ENCODE data around the gene CLDN18. TPM values are rescaled to one million over a fixed set of nuclear protein-coding genes. Genes with fewer than 3 reads are reported as not detected.

CLDN18 gene
- total and polyA plus RNA-seq, 4 donors = 31.4 to 316 (median 116) TPM

GRCh38 chr3:138036572-138036971 is 26.6 kb downstream of the CLDN18 start:
- Histone ChIP-seq H3K4me3 (no peak overlapping the region), H3K9me3 (ENCODE audit: control insufficient read depth in 4 of 4, insufficient read depth in 3 of 4, low read length in 3 of 4) (no peaks in the 10 kb centered on the region), H3K9ac (ENCODE audit: insufficient read depth in 1 of 2, low read length in 2 of 2) (no peak overlapping the region), H3K4me1 (ENCODE audit: control insufficient read depth in 5 of 5, insufficient read depth in 5 of 5, low read length in 5 of 5) (no peaks in the 10 kb centered on the region), H3K27ac (ENCODE audit: low read depth in 1 of 2, low read length in 1 of 2) (no peak overlapping the region), H3K27me3 (ENCODE audit: control insufficient read depth in 3 of 3, insufficient read depth in 3 of 3, low read length in 2 of 3) (no peaks in the 10 kb centered on the region), H3K36me3 (ENCODE audit: control insufficient read depth in 4 of 4, insufficient read depth in 4 of 4, low read length in 4 of 4) (peaks cover 0 to 3% (median 0%) of the 10 kb centered on the region in 4 donors)
- 62 to 71% methylated on average over 3 of the region's 3 CpGs for WGBS, 2 donors
- DNase-seq (no peak), ATAC-seq (ENCODE audit: insufficient read depth, low FRiP score) (no peak)
- TF ChIP-seq, protein P1, sequence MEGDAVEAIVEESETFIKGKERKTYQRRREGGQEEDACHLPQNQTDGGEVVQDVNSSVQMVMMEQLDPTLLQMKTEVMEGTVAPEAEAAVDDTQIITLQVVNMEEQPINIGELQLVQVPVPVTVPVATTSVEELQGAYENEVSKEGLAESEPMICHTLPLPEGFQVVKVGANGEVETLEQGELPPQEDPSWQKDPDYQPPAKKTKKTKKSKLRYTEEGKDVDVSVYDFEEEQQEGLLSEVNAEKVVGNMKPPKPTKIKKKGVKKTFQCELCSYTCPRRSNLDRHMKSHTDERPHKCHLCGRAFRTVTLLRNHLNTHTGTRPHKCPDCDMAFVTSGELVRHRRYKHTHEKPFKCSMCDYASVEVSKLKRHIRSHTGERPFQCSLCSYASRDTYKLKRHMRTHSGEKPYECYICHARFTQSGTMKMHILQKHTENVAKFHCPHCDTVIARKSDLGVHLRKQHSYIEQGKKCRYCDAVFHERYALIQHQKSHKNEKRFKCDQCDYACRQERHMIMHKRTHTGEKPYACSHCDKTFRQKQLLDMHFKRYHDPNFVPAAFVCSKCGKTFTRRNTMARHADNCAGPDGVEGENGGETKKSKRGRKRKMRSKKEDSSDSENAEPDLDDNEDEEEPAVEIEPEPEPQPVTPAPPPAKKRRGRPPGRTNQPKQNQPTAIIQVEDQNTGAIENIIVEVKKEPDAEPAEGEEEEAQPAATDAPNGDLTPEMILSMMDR (IDR thresholded peaks at IDR 0.05; ENCODE audit: control extremely low read depth, extremely low read depth) = no peak

- TF ChIP-seq, protein P1 (IDR thresholded peaks at IDR 0.05; ENCODE audit: control extremely low read depth, extremely low read depth) = no peak
- Histone ChIP-seq H3K4me3 (no peak overlapping the region), H3K27ac (ENCODE audit: low read depth in 1 of 2, low read length in 1 of 2) (peak overlapping the region in 1 of 2 donors; percentile 33), H3K9me3 (ENCODE audit: control insufficient read depth in 4 of 4, insufficient read depth in 3 of 4, low read length in 3 of 4) (no peaks in the 10 kb centered on the region), H3K36me3 (ENCODE audit: control insufficient read depth in 4 of 4, insufficient read depth in 4 of 4, low read length in 4 of 4) (peaks cover 0 to 2% (median 0%) of the 10 kb centered on the region in 4 donors), H3K27me3 (ENCODE audit: control insufficient read depth in 3 of 3, insufficient read depth in 3 of 3, low read length in 2 of 3) (no peaks in the 10 kb centered on the region), H3K9ac (ENCODE audit: insufficient read depth in 1 of 2, low read length in 2 of 2) (no peak overlapping the region), H3K4me1 (ENCODE audit: control insufficient read depth in 5 of 5, insufficient read depth in 5 of 5, low read length in 5 of 5) (peaks cover 0 to 2% (median 0%) of the 10 kb centered on the region in 5 donors)
- peak; percentile 26 to 71 (median 48) for DNase-seq
- peak; percentile 54 for ATAC-seq (ENCODE audit: insufficient read depth, low FRiP score)
- WGBS, 2 donors = 73 to 90% methylated on average over 4 of the region's 4 CpGs
Measured at GRCh38 chr3:138038725-138039462, 28.9 kb downstream of the CLDN18 start.

DNA sequence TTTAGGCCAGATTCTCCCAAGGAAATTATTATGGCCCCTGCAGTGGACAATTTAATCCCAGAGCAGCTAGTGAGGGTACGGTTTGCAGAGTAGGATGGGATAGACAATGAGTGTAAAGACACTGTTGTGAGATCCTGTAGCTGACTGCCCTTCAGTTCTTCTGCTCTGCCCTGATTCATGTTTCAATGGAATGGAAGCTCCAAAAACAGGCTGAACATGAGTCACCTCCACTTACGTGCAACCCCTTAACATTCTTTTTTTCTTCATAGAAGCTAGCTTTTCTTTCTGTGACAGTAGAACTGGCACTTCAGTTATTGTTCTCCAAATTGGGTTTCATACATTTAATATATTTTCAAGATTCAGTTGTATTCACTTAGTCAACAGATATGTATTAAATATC is 32.1 kb downstream of the CLDN18 start:
- TF ChIP-seq, protein P1 (IDR thresholded peaks at IDR 0.05; ENCODE audit: control extremely low read depth, extremely low read depth) = no peak
- no peak for DNase-seq
- 83 to 88% methylated on average over 2 of the region's 2 CpGs for WGBS, 2 donors

More for the DNA sequence above, 32.1 kb downstream of the CLDN18 start:
- H3K4me1 ChIP-seq (ENCODE audit: control insufficient read depth in 5 of 5, insufficient read depth in 5 of 5, low read length in 5 of 5) = peaks cover 0 to 3% (median 0%) of the 10 kb centered on the region in 5 donors
- peaks cover 0 to under 1% (median 0%) of the 10 kb centered on the region in 4 donors for H3K36me3 ChIP-seq (ENCODE audit: control insufficient read depth in 4 of 4, insufficient read depth in 4 of 4, low read length in 4 of 4)
- H3K9me3 ChIP-seq (ENCODE audit: control insufficient read depth in 4 of 4, insufficient read depth in 3 of 4, low read length in 3 of 4) = no peaks in the 10 kb centered on the region
- no peaks in the 10 kb centered on the region for H3K27me3 ChIP-seq (ENCODE audit: control insufficient read depth in 3 of 3, insufficient read depth in 3 of 3, low read length in 2 of 3)
- H3K4me3 ChIP-seq = no peak overlapping the region
- H3K27ac ChIP-seq (ENCODE audit: low read depth in 1 of 2, low read length in 1 of 2) = no peak overlapping the region
- no peak for ATAC-seq (ENCODE audit: insufficient read depth, low FRiP score)
- no peak overlapping the region for H3K9ac ChIP-seq (ENCODE audit: insufficient read depth in 1 of 2, low read length in 2 of 2)

All from lung (tissue), 12 donors.